Endodermal cell (in vitro differentiated cells): ENCODE data around the gene KANSL3. TPM values are rescaled to one million over a fixed set of nuclear protein-coding genes. Genes with fewer than 3 reads are reported as not detected.

Experiments used
- DNase-seq: peaks from one replicate; pipeline ENCODE4 v3.0.0-alpha.2; 2017
- H3K27ac ChIP-seq: 2 replicates; pipeline ENCODE4 v1.5.1; 2013; ENCODE audit warnings: mild to moderate bottlenecking, low read depth, low read length, moderate library complexity
- H3K27me3 ChIP-seq: 2 replicates; pipeline ENCODE4 v1.6.1; 2013; ENCODE audit warnings: mild to moderate bottlenecking, low read length, moderate library complexity; ENCODE audit not compliant: insufficient read depth, control insufficient read depth, poor library complexity, severe bottlenecking
- H3K36me3 ChIP-seq: 2 replicates; pipeline ENCODE4 v1.7.0; 2013; ENCODE audit warnings: mild to moderate bottlenecking, low read length, moderate library complexity; ENCODE audit not compliant: control insufficient read depth, insufficient read depth
- H3K4me1 ChIP-seq: one replicate; pipeline ENCODE4 v1.7.0; 2013; ENCODE audit warnings: low read length; ENCODE audit not compliant: control insufficient read depth, insufficient read depth
- H3K4me3 ChIP-seq: 2 replicates; pipeline ENCODE4 v1.5.1; 2013; ENCODE audit warnings: mild to moderate bottlenecking, low read length, moderate library complexity
- H3K9ac ChIP-seq: 2 replicates; pipeline ENCODE4 v1.6.1; 2013; ENCODE audit warnings: mild to moderate bottlenecking, low read length, moderate library complexity; ENCODE audit not compliant: poor library complexity, severe bottlenecking; ENCODE audit errors: extremely low read depth
- H3K9me3 ChIP-seq: 2 replicates; pipeline ENCODE4 v1.6.1; 2013; ENCODE audit warnings: mild to moderate bottlenecking, low read length, moderate library complexity; ENCODE audit not compliant: control insufficient read depth
- H3K27ac Mint-ChIP-seq: 2 replicates; pipeline ENCODE4 v1.8.0; 2020; ENCODE audit warnings: mixed read lengths
- H3K27me3 Mint-ChIP-seq: 2 replicates; pipeline ENCODE4 v1.8.0; 2021; ENCODE audit warnings: mild to moderate bottlenecking, mixed read lengths; ENCODE audit not compliant: insufficient read depth
- H3K36me3 Mint-ChIP-seq: 2 replicates; pipeline ENCODE4 v1.8.0; 2020; ENCODE audit warnings: low read depth, mixed read lengths
- H3K4me1 Mint-ChIP-seq: 2 replicates; pipeline ENCODE4 v1.8.0; 2020; ENCODE audit warnings: mixed read lengths
- H3K4me3 Mint-ChIP-seq: 2 replicates; pipeline ENCODE4 v1.8.0; 2020; ENCODE audit warnings: mild to moderate bottlenecking, moderate library complexity, mixed read lengths
- H3K9me3 Mint-ChIP-seq: 2 replicates; pipeline ENCODE4 v1.8.0; 2020; ENCODE audit warnings: mild to moderate bottlenecking, mixed read lengths
- CTCF ChIP-seq: fragments of 200-600 bp; sonication (generic); conservative IDR thresholded peaks from 2 replicates; pipeline ENCODE4 v1.5.0; 2021; ENCODE audit warnings: antibody characterized with exemption, mild to moderate bottlenecking
- WGBS, 2 experiments: methylation state at CpG; one replicate each; pipeline versions ENCODE4 v1.1.5 to v1.1.7; 2013; ENCODE audit warnings: missing lambda C conversion rate in 2 of 2, mixed read lengths in 1 of 2; ENCODE audit not compliant: insufficient coverage in 1 of 2, insufficient read length in 1 of 2; 5-methylcytosine and 5-hydroxymethylcytosine counted together
- total RNA-seq, 2 donors: library from RNA; stranded (reverse); fragmentation: NEBNext Ultra II Directional in 1 of 2; extraction: Animal tissue kit (Norgen Biotek cat#: 25700) in 1 of 2; gene quantifications; 2 replicates in 1 of 2; 3 replicates in 1 of 2; pipeline ENCODE4 v1.2.1, GENCODE V29; 2021

KANSL3 gene
- total RNA-seq, 2 donors from 2014 or later, result 34.8 to 42.3 TPM

GRCh38 chr2:96625571-96626552 is 12.2 kb downstream of the KANSL3 start:
- H3K36me3 Mint-ChIP-seq, result peaks cover 52% of the 10 kb centered on the region
- no peak overlapping the region for H3K4me3 ChIP-seq
- H3K9me3 Mint-ChIP-seq, result no peaks in the 10 kb centered on the region
- no peaks in the 10 kb centered on the region for H3K4me1 Mint-ChIP-seq
- H3K27me3 Mint-ChIP-seq, result no peaks in the 10 kb centered on the region
- no peak overlapping the region for H3K4me3 Mint-ChIP-seq
- H3K4me1 ChIP-seq, result no peaks in the 10 kb centered on the region
- WGBS, 2 experiments, result 93 to 97% methylated on average over 3 to 4 of the region's 5 CpGs
- no peaks in the 10 kb centered on the region for H3K27me3 ChIP-seq
- DNase-seq, result no peak
- H3K27ac Mint-ChIP-seq, result no peak overlapping the region
- no peak overlapping the region for H3K27ac ChIP-seq
- no peak overlapping the region for H3K9ac ChIP-seq
- H3K36me3 ChIP-seq, result peaks cover 76% of the 10 kb centered on the region
- no peaks in the 10 kb centered on the region for H3K9me3 ChIP-seq
- no peak for TF ChIP-seq CTCF

- no peak for DNase-seq
- Histone ChIP-seq H3K27me3 (no peaks in the 10 kb centered on the region), H3K9ac (no peak overlapping the region), H3K27ac (no peak overlapping the region), H3K9me3 (no peaks in the 10 kb centered on the region), H3K4me3 (no peak overlapping the region), H3K4me1 (no peaks in the 10 kb centered on the region), H3K36me3 (peaks cover 73% of the 10 kb centered on the region)
- H3K27me3 Mint-ChIP-seq, result no peaks in the 10 kb centered on the region
- TF ChIP-seq CTCF, result no peak
- no peak overlapping the region for H3K27ac Mint-ChIP-seq
- WGBS, 2 experiments, result 98 to 100% methylated on average over 2 to 3 of the region's 3 CpGs
- H3K4me1 Mint-ChIP-seq, result no peaks in the 10 kb centered on the region
- H3K36me3 Mint-ChIP-seq, result peaks cover 42% of the 10 kb centered on the region
- no peaks in the 10 kb centered on the region for H3K9me3 Mint-ChIP-seq
- H3K4me3 Mint-ChIP-seq, result no peak overlapping the region
Measured at GRCh38 chr2:96623116-96623515, 15.0 kb downstream of the KANSL3 start.

GRCh38 chr2:96622544-96622943 is 15.6 kb downstream of the KANSL3 start:
- no peaks in the 10 kb centered on the region for H3K27me3 Mint-ChIP-seq
- peaks cover 36% of the 10 kb centered on the region for H3K36me3 Mint-ChIP-seq
- H3K9me3 Mint-ChIP-seq, result no peaks in the 10 kb centered on the region
- TF ChIP-seq CTCF, result no peak
- no peaks in the 10 kb centered on the region for H3K4me1 Mint-ChIP-seq
- Histone ChIP-seq H3K36me3 (peaks cover 73% of the 10 kb centered on the region), H3K4me1 (no peaks in the 10 kb centered on the region), H3K4me3 (no peak overlapping the region), H3K27me3 (no peaks in the 10 kb centered on the region), H3K9ac (no peak overlapping the region), H3K9me3 (no peaks in the 10 kb centered on the region), H3K27ac (no peak overlapping the region)
- DNase-seq, result no peak
- no peak overlapping the region for H3K4me3 Mint-ChIP-seq
- WGBS, 2 experiments, result 94 to 100% methylated on average over 3 of the region's 3 CpGs
- H3K27ac Mint-ChIP-seq, result no peak overlapping the region
